ENCODE measurements around the gene CDC42EP4.
"Not testable (repeated sequence)": the region's sequence is repeated elsewhere in the genome, so short reads cannot be mapped to it uniquely, and the experiment has no call there.

Gene CDC42EP4

GRCh38 chr17:73343168-73343634 lies 31.4 kb upstream of the CDC42EP4 start:
- DNase-seq (ENCODE audit: low read depth in 2 of 2) = no peak

- DNase-seq (ENCODE audit: low read depth in 2 of 2) = no peak
Measured at GRCh38 chr17:73342541-73343167, 30.9 kb upstream of the CDC42EP4 start.

- no peak for DNase-seq (ENCODE audit: low read depth in 2 of 2)
Measured at GRCh38 chr17:73342050-73342522, 30.3 kb upstream of the CDC42EP4 start.

GRCh38 chr17:73341350-73342049 lies 29.7 kb upstream of the CDC42EP4 start:
- no peak for DNase-seq (ENCODE audit: low read depth in 2 of 2)

- no peak for DNase-seq (ENCODE audit: low read depth in 2 of 2)
Measured at GRCh38 chr17:73340093-73340596, 28.3 kb upstream of the CDC42EP4 start.

GRCh38 chr17:73338566-73339197 lies 26.9 kb upstream of the CDC42EP4 start:
- no peak for DNase-seq (ENCODE audit: low read depth in 2 of 2)

GRCh38 chr17:73338050-73338521 lies 26.3 kb upstream of the CDC42EP4 start:
- no peak for DNase-seq (ENCODE audit: low read depth in 2 of 2)

GRCh38 chr17:73337330-73337710 lies 25.5 kb upstream of the CDC42EP4 start:
- no peak for DNase-seq (ENCODE audit: low read depth in 2 of 2)

- no peak for DNase-seq (ENCODE audit: low read depth in 2 of 2)
Measured at GRCh38 chr17:73336408-73337329, 24.9 kb upstream of the CDC42EP4 start.

- no peak for DNase-seq (ENCODE audit: low read depth in 2 of 2)
Measured at GRCh38 chr17:73335591-73336407, 24.0 kb upstream of the CDC42EP4 start.

GRCh38 chr17:73334771-73335513 lies 23.1 kb upstream of the CDC42EP4 start:
- no peak for DNase-seq (ENCODE audit: low read depth in 2 of 2)

GRCh38 chr17:73333445-73333844 lies 21.6 kb upstream of the CDC42EP4 start:
- DNase-seq (ENCODE audit: low read depth in 2 of 2) = not testable (repeated sequence)

GRCh38 chr17:73331060-73331459 lies 19.3 kb upstream of the CDC42EP4 start:
- DNase-seq (ENCODE audit: low read depth in 2 of 2) = no peak

- no peak for DNase-seq (ENCODE audit: low read depth in 2 of 2)
Measured at GRCh38 chr17:73327676-73328075, 15.9 kb upstream of the CDC42EP4 start.

- DNase-seq (ENCODE audit: low read depth in 2 of 2) = no peak
Measured at GRCh38 chr17:73325527-73325842, 13.7 kb upstream of the CDC42EP4 start.

GRCh38 chr17:73324711-73325526 lies 13.1 kb upstream of the CDC42EP4 start:
- no peak for DNase-seq (ENCODE audit: low read depth in 2 of 2)

GRCh38 chr17:73324160-73324475 lies 12.3 kb upstream of the CDC42EP4 start:
- DNase-seq (ENCODE audit: low read depth in 2 of 2) = no peak

- DNase-seq (ENCODE audit: low read depth in 2 of 2) = no peak
Measured at GRCh38 chr17:73323409-73324159, 11.8 kb upstream of the CDC42EP4 start.
